GM12891 (cell line): ENCODE measurements around the gene PCTP.

ENCODE experiments used
- PAX5 ChIP-seq: IDR thresholded peaks from 2 replicates; pipeline ENCODE4 v1.6.1; 2011; ENCODE audit warnings: low read length, moderate library complexity, mild to moderate bottlenecking; ENCODE audit not compliant: insufficient read depth, severe bottlenecking
- POLR2A ChIP-seq: IDR thresholded peaks from 2 replicates; pipeline ENCODE4 v1.6.1; 2011; ENCODE audit warnings: low read depth, low read length, control low read depth
- POLR2AphosphoS5 ChIP-seq: IDR thresholded peaks from 2 replicates; pipeline ENCODE4 v1.6.1; 2011; ENCODE audit warnings: low read depth, low read length, control low read depth
- POU2F2 ChIP-seq: IDR thresholded peaks from 2 replicates; pipeline ENCODE4 v1.6.1; 2011; ENCODE audit warnings: low read depth, mild to moderate bottlenecking, control low read depth, low read length, moderate library complexity
- SPI1 ChIP-seq: IDR thresholded peaks from 2 replicates; pipeline ENCODE4 v1.6.1; 2011; ENCODE audit warnings: low read depth, low read length, control low read depth
- TAF1 ChIP-seq: IDR thresholded peaks from 2 replicates; pipeline ENCODE4 v1.6.1; 2011; ENCODE audit warnings: low read depth, low read length, control low read depth

DNA sequence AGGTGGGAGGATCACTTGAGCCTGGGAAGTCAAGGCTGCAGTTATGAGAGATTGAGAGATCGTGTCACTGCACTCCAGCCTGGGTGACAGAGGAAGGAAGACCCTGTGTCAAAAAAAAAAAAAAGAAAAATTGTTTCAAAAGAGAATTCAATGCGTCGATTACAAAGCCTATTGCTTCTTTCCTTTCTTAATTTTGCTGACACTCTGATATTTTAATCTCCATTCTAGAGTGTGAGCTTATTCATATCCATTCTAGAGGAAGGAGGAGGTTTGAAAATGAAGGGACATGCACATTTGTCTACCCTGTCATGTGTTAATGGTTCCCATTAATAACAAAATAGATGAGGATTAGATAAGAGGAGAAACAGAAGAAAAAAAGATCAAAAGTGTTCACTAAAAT, 63.1 kb downstream of the PCTP start:
- TF ChIP-seq POLR2A (no peak), POLR2AphosphoS5 (no peak), TAF1 (no peak), SPI1 (no peak), POU2F2 (no peak), PAX5 (no peak)
